Stimulated activated CD4-positive, alpha-beta T cell treated with anti-CD3 and anti-CD28 coated beads, Interleukin-12 subunit alpha, Interleukin-12 subunit beta, amount 100 ng/mL, for 4 hours (primary cell): ENCODE results near the gene NR6A1.

Source experiments
- DNase-seq: peaks from one replicate; pipeline ENCODE4 v3.0.0-alpha.2; 2020

NR6A1 gene

DNA sequence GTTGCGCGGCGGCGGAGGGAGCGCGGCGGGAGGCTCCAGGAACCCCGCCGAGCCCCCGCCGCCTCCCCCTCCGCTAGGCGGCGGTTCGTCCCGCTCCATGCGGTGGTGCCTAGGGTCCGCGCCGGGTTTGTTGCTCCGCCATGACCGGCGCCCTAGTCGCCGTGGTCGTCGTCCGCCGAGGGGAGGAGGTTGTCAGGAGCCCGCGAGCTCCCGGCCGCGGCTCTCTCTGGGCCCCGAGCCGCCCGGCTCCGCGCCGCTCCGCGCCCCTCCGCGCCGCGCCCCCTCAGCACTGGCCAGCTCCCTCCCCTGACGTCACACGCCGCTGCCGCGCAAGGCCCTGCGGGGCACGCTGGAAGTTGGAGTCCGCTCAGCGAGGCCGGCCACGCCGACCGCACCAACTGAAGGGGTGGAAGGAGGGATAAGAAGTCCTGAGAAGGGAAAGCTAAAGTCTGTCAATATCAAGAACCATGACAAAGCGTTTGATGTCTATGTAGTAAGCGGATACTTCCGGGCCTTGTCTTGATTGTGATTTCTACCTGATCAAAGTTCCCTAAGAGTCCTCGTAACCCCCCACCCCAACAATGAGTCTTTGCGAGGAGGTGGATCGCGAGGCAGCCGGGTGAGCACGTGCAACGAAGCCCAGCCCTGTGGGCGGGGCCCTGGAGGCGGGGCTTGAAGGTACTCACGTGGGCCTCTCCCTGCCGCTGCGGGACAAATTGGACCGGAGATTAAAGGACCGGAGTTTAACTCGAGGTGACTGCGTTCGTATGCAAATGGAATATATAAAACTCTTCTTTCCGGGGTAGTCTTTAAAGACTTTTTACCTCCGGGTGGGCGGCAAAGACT, at the start of gene NR6A1:
Gene NR6A1 (minus strand): TSS at position 291 of the 846 bp plus-strand sequence.
- peak; percentile 95 for DNase-seq

DNA sequence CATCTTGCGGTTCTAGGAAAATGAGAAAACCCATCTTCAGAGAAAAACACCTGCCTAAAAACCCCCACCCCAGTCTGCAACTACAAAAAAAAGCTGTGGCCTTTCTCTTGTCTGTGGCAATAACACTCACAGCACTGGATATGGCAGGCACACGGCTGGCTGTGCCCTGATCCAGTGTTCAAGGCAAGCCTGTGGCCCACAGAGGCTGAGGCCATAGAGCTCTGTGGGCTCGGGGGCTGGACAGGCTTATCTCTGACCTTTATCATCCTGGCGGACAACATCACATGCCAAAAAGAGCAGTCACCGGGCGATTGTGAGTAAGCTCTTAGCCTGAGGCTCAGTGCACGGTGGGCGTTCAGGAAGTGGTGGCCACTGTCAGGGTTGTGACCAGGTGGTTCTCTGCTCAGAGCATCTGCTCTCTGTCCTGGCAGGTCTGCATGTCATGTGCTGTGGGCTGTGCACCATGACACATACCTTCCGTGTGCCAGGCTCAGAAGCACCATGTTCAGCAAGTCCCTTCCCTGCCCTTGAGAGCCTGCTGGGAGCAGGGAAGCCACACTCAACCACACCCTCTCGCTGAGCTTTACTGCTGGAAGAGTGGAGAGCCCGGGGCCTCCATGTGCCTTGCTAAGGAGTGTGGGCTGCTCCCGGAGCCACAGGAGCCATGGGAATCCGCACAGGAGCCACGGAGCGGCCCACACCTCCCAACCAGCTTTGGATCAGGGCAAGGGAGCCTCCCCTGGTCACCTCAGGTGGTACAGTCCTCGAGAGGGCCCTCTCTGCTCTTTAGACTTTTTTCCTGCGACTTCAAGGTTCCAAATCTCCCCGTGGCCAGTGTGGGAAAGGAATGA, 47.5 kb upstream of the NR6A1 start:
- DNase-seq, result no peak

DNA sequence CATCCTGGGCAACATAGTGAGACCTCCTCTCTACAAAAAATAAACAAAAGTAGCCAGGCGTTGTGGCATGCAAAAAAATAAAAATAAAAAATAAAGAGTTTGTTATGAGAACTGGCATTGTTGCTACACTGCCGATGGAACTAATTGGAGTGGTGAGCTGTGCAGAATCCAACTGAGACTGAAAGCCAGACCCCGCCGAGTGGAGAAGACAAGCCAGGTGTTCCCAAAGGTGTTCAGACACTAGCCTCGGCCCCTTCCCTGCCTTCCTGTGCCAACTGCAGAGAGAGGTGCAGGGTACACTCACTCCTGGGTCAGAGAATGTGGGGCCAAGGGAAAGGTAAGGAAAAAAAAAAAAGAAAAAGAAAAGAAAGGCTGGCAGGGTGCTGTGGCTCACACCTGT, 44.5 kb upstream of the NR6A1 start:
- no peak for DNase-seq

DNA sequence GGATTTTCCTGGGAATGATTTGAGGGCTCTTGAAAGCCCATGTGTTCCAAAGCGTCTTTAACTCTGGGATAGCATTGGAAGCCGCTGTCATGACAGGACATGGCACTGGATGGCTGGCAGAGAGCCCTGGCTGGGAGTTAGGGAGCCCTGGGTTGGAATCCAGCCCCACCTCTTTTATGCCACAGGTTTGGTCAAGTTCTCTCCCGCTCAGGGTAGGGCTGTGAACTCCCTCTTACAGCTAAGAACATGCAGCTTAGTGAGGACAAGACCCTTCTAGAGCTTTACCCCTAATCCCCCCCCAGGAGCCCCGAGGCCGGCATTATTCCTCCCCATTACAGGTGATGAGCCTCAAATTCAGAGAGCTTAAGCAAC, 43.0 kb upstream of the NR6A1 start:
- no peak for DNase-seq

DNA sequence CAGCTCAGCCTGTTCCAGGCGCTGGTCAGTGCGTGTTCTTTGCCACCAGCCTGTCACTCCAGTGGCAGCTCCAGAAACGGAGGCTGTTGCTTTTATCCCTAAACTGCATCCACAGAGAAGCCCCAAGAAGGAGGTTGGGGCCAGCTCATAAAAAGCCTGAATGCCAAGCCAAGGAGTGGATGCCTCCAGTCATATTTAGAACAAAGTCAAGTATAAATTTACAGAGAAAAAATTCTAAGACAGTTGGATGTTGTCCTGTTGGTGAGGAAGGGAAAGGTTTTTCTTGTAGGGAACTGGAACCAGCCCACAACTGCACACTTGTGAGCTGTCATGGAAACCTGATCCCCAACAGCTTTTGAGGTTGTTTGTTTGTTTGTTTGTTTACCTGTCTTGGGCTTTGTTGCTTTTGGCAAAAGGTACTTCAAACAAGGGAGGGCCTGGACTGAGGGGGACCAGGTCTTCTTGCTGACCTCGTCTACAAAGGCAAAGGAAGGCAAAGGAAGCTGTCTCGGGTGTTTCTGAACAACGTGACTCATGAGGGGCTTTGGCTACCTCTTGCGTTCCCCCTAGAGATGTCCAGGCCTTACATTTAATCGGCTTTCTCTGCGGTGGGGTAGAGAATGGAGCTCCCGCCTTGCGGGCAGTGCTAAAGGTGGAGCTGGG, 42.5 kb upstream of the NR6A1 start:
- DNase-seq, result no peak

DNA sequence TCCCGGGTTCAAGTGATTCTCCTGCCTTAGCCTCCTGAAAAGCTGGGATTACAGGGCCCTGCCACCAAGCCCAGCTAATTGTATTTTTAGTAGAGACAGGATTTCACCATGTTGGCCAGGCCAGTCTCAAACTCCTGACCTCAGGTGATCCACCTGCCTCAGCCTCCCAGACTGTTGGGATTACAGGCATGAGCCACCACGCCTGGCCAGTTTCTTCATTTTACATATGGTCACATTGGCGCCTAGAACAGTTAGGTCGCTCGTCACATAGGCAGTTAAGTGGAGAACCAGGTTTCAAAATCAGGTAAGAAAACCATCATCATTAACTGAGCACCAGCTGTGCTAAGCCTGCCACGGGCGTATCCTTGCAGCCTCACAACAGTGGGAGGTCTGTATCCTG, 41.9 kb upstream of the NR6A1 start:
- DNase-seq, result no peak

DNA sequence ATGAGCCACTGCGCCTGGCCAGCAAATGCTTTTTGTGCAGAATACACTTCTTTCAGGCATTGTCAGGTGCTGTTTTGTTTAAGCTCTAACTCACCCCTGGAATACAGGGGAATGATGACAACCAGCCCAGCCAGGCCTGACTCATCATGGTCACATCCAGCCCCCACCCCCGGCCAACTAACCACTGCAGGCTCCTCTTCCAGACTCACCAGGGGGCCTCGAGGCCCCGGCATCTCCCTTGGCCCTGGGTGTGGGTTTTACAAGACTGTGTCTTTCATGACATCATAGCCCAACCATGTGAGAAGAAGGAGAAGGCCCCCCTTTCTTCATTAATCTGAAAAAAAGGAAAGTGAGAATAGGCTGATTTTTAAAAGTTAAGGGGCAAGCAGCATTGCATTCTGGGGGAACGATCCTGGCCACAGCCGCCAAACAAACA, 41.3 kb upstream of the NR6A1 start:
- DNase-seq, result no peak

DNA sequence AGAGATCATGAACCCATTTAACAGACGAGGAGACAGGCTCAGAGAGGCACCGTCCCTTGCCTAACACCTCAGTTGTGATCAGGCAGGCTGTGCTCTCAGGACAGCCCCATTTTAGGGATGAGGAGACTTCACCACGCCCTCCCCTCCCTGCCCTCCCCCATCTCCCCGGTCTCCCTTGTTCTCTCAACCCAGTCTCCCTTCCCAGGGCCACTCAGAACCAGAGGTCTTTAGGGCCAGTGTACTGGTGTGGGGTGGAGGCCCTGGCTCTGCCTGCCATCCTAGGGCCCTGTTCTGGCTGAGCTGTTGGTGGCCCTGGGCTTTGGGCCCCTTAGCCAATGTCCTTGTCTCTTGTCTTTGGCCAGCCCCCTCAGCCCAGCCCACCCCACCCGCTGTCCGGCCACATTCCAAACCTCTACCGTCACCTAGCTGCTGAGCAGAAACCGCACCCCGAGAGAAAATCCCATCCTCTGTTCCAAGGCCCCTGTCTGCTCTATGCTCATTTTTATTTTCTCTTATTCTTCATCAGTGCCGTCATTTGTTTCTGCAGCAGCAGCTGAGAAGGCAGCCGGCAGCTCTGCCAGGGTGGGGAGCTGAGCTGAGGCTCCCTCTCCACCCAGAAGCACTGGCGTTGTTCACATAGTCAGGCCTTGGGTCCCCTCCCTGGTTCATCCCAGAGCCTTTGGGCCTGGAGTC, 39.7 kb upstream of the NR6A1 start:
- no peak for DNase-seq

DNA sequence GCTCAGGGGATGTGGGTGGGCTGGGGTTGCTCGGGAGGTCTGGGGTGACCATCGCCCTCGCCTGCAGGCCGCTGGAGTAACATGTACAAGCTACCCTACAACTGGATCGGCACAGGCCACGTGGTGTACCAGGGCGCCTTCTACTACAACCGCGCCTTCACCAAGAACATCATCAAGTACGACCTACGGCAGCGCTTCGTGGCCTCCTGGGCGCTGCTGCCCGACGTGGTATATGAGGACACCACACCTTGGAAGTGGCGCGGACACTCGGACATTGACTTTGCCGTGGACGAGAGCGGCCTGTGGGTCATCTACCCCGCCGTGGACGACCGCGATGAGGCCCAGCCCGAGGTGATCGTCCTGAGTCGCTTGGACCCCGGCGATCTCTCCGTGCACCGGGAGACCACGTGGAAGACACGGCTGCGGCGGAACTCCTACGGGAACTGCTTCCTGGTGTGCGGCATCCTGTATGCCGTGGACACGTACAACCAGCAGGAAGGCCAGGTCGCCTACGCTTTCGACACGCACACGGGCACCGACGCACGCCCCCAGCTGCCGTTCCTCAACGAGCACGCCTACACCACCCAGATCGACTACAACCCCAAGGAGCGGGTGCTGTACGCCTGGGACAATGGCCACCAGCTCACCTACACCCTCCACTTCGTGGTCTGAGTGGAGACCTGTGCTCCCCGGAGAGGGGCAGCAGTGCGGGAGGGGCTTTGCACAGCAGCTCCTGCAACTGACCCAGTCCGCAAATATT, 38.8 kb upstream of the NR6A1 start:
- no peak for DNase-seq

DNA sequence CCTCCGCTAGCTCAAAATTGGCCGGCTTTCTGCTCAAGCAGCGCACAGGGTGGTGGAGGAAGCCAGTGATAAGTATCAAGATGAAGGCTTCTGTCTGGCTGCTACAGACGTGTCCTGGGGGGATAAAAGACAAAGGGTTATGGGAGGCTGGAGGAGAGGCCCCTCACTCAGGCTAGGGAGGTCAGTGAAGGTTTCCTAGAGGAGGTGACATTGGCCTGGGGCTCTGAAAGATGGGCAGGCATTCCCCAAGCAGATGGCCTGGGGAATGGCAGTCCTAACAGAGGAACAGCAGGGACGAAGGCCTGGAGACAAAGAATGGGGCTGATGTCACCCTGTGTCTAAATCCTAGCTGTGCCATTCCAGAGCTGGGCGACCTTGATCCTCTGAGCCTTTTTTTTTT, 38.1 kb upstream of the NR6A1 start:
- no peak for DNase-seq

DNA sequence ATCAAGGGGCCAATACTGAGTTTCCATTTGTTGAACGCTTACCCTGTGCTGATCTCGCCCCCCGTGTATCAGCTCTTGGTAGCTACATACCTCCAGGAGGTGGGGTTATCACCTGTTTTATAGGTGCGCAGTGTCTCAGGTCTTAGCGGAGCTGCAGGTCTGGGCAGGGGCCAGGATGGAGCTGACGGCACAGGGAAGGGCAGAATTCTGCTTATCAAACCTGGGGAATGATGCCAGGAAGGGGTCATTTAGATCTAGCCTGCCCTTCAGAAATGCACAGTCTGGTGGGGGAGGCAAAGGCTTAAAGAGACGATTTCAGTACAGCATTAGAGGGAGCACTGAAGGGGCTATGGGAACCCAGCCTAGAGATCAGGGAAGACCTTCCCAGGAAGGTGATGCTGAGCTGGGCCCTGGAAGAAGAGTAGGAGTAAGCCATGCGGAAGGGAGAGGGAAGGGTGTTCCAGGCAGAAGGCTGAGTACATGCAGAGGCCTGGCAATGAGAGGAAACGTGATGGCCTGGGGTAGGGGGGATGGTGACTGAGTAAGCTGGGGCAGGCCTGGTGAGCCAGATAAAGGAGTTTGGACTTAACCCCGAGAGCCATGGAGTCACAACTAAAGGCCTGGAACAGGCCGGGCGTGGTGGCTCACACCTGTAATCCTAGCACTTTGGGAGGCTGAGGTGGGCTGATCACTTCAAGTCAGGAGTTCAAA, 37.3 kb upstream of the NR6A1 start:
- no peak for DNase-seq

DNA sequence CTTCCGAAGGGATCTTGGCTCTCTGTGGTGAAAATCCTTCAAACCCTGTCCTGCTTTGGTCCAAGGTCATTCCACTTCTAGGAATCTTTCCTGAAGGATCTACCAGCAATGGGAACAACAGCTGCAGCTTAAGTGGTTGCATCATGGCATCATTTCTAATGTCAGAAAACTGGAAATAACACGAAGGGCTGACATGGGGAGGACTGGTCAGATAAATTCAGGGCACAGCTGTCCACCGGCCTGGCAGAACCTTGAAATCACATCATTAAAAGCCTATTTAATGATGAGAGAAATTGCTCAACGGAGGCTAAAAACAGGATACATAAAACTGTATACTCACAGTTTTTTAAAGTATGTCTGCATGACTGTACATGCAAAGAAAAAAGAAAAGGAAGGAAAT, 34.1 kb upstream of the NR6A1 start:
- no peak for DNase-seq

DNA sequence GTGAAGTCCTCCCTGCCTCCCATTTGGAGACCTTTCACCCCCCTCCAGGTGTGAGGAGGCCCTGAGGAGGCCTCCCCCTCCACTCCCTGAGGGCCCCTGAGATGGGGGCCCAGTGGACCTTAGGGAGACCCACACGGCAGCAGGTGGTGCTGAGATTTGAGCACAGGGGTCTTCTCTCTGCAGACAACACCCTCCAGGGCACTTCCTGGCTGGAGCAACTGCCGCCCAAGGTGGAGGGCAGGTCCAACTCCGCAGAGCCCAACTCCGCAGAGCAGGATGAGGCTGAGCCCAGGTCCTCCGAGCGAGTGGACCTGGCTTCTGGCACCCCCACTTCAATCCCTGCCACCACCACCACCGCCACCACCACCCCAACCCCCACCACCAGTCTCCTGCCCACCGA, 32.8 kb upstream of the NR6A1 start:
- no peak for DNase-seq

DNA sequence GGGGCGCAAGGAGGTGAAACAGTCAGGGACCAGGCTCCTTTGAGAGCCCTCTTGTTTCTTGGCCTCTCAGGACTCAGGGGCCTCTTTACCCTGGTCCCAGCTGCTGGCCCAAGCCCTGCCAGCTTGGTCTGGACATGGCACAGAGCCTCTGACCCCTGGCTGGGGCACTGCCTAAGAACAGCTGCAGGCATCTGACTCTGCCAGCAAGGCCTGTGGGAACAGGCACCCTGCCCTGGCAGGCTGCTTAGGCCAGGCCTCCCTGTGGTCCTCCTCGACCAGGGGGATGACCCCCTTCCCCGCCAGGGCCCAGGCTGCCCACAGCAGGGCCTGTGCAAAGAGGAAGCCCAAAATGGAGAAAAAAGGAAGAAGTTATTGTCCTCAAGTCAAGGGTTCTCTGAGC, 31.3 kb upstream of the NR6A1 start:
- DNase-seq, result no peak

DNA sequence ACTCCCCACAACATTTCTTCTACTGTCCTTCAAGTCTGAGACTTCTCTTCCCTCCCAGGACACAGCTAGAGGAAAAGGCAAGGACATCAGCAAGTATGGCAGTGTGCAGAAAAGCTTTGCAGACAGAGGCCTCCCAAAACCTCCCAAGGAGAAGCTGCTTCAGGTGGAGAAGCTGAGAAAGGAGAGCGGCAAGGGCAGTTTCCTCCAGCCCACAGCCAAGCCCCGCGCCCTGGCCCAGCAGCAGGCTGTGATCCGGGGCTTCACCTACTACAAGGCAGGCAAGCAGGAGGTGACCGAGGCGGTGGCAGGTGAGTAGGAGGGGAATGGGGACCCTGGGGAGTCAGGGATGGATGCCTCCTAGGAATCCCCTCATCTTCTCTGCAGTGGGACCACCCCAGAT, 30.2 kb upstream of the NR6A1 start:
- no peak for DNase-seq

DNA sequence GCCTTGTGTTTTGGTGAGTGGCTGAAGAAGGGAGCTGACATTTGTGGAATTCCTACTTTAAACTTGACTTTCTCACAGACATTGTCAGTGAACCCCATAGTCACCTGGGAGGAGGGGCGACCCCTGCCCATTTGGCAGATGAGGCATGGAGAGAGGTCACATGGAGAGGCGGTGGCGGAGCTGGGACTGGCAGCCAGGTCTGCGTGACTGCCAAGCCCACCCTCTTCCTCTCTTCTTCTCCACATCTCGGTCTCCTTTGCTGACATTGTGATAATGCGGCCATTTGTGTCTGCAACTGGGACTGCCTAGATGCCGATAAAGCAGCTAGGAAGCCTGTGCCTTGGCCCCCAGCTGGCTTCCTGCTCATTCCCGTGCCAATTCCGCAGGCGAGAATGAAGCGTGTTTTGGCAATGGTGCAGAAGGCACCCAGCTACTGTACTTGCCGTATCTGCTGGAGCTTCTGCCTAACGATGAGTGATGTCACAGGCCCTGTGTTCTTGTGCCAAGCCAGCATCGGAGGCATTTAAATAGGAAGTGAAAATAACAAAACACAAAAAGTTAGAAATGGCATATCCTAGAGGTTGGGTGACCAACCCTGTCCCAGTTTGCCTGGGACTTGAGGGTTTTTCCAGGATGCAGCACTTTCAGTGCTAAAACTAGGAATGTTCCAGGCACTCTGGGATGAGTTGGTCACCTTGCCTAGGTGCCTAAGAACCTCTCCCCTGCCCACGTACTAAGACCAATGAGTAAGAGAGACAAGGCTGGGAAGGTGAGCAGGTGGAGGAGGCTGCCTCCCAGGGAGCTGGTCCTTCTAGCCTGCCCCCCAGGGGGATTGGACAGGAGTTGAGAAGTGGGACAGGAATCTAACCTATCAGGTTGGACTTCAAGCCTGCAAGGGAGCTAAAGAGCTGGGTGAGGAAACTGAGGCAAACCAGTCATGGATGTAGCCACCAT, 29.5 kb upstream of the NR6A1 start:
- no peak for DNase-seq

DNA sequence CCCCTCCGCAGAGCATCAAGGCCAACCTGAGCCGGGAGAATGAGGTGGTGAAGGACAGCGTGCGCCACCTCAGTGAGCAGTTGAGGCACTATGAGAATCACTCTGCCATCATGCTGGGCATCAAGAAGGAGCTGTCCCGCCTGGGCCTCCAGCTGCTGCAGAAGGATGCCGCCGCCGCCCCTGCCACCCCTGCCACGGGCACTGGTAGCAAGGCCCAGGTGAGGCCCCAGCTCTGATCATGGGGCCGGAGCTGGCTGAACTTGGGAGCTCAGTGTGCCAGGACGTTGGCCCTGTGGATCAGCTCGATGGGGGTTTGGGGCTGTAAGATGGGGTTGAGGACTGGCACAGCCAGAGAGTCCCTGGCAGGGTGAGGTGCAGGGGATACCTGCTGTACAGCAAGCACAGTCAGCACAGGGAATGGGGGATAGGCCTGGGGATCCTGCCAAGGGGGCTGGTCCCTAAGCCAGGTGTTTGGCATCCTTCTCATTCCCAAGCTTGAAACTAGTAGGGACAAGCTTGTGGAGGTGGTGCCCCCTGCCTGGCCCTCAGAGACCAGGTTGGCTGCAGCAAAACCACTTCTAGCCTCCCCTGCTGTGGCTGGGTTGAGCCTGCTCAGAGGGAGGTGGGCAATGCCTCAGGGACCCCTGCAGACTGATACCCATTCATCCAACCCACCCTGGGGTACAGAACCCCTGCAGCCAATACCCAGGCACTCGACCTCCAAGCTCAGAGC, 28.3 kb upstream of the NR6A1 start:
- DNase-seq, result no peak

DNA sequence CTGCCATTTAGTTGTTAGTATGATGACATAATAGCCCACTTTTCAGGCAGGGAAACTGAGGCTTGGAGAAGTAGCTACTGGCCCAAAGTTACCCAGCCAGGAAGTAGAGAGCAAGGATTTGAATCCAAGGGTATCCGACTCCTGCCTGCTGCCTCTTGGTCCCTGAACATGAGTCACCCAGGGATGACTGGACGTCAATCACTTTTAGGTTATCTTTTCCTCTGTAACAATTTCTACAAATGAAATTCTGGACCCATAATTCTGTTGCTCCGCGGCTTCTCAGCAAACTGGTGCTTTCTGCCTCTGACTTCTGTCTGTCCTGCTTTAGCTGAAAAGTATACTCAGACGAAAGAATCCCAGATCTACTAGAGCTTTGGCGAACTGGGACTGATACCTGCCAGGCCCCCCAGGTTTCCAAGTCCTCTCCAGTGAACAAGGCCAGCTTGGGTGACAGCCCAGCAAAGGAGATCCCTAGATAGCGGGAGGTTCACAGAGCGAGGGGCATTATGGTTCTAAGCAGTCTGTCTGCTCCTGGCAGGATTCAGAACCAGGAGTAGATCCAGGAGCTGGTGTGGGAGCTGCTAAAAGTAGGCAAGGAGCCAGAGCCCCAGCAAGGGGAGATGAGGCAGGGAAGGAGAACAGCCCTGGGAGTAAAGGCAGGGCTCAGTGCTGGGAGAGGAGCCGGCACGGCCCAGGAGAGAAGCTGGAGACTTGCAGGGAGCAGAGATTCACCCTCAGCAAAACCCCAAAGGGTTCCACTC, 26.4 kb upstream of the NR6A1 start:
- no peak for DNase-seq

DNA sequence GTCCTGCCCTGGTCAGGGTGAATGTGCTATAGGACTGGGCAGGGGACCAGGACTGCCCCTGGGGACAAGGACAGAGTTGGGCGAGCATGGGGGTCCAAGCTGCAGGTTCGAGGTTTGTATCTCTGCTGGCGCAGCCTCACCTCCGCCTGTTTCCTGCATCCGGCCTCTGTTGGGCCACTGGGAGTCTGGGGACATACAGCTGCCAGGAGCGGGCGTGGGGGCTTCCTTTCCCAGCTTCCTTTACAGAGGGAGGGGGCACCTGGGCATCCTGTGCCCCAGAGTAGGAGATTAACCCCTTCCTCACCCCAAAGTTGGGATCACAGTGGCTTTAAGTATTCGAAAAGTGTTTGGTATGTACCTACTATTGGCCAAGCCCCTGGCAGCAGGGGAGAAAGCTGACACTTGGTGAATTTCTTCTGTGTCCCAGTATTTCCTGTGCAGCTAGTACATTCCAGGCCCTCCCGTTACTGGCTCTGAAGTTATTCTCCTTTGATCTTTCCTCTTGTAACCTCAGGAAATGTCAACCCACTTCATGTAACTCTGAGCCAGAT, 24.8 kb upstream of the NR6A1 start:
- no peak for DNase-seq
